H9 (cell line): ENCODE measurements around the gene SLC35D3. TPM values are rescaled to one million over a fixed set of nuclear protein-coding genes. Genes with fewer than 3 reads are reported as not detected.

Source experiments
- DNase-seq: peaks from one replicate; pipeline ENCODE4 v3.0.0-alpha.2; 2017
- H2AFZ ChIP-seq: one replicate; pipeline ENCODE4 v1.6.1; 2013; ENCODE audit warnings: mild to moderate bottlenecking, low read length, control low read depth, moderate library complexity
- H2AK5ac ChIP-seq: 2 replicates; pipeline ENCODE4 v1.6.1; 2013; ENCODE audit warnings: low read length, control low read depth, mixed read lengths; ENCODE audit not compliant: insufficient read length
- H2BK120ac ChIP-seq: one replicate; pipeline ENCODE4 v1.6.1; 2013; ENCODE audit warnings: low read depth, mild to moderate bottlenecking, low read length, control low read depth, inconsistent platforms; ENCODE audit not compliant: poor library complexity, severe bottlenecking
- H2BK12ac ChIP-seq: 2 replicates; pipeline ENCODE4 v1.6.1; 2013; ENCODE audit warnings: low read length, control low read depth, mixed read lengths, low read depth; ENCODE audit not compliant: insufficient read length
- H2BK15ac ChIP-seq: 2 replicates; pipeline ENCODE4 v1.6.1; 2013; ENCODE audit warnings: low read depth, low read length, control low read depth
- H2BK20ac ChIP-seq: one replicate; pipeline ENCODE4 v1.6.1; 2013; ENCODE audit warnings: low read depth, mild to moderate bottlenecking, low read length, control low read depth, inconsistent platforms; ENCODE audit not compliant: poor library complexity, severe bottlenecking
- H2BK5ac ChIP-seq: 2 replicates; pipeline ENCODE4 v1.6.1; 2013; ENCODE audit warnings: low read length, control low read depth, mixed read lengths; ENCODE audit not compliant: insufficient read length
- H3K14ac ChIP-seq: 2 replicates; pipeline ENCODE4 v1.6.1; 2013; ENCODE audit warnings: low read length, control low read depth; ENCODE audit not compliant: insufficient read depth
- H3K18ac ChIP-seq: 2 replicates; pipeline ENCODE4 v1.6.1; 2013; ENCODE audit warnings: low read depth, mild to moderate bottlenecking, mixed read lengths, low read length, control low read depth; ENCODE audit not compliant: insufficient read length
- H3K23ac ChIP-seq: 2 replicates; pipeline ENCODE4 v1.6.1; 2013; ENCODE audit warnings: low read length, control low read depth, mixed read lengths, low read depth; ENCODE audit not compliant: insufficient read length
- H3K23me2 ChIP-seq: 2 replicates; pipeline ENCODE4 v1.6.1; 2013; ENCODE audit warnings: low read depth, mild to moderate bottlenecking, mixed read lengths, low read length, control low read depth; ENCODE audit not compliant: insufficient read length, poor library complexity, severe bottlenecking
- H3K27ac ChIP-seq: 2 replicates; pipeline ENCODE4 v1.5.1; 2013; ENCODE audit warnings: low read length, control low read depth, mixed read lengths, low read depth; ENCODE audit not compliant: insufficient read length
- H3K27me3 ChIP-seq: 2 replicates; pipeline ENCODE4 v1.6.1; 2013; ENCODE audit warnings: low read length, control low read depth, inconsistent platforms; ENCODE audit not compliant: insufficient read depth
- H3K4ac ChIP-seq: 2 replicates; pipeline ENCODE4 v1.6.1; 2013; ENCODE audit warnings: low read depth, mild to moderate bottlenecking, control low read depth, inconsistent platforms, low read length, moderate library complexity
- H3K4me1 ChIP-seq: 2 replicates; pipeline ENCODE4 v1.6.1; 2013; ENCODE audit warnings: low read length, control low read depth, inconsistent platforms; ENCODE audit not compliant: insufficient read depth
- H3K4me2 ChIP-seq: 2 replicates; pipeline ENCODE4 v1.6.1; 2013; ENCODE audit warnings: low read length, control low read depth, mixed read lengths; ENCODE audit not compliant: insufficient read length, insufficient read depth
- H3K56ac ChIP-seq: 2 replicates; pipeline ENCODE4 v1.6.1; 2013; ENCODE audit warnings: low read depth, mild to moderate bottlenecking, mixed read lengths, low read length, control low read depth; ENCODE audit not compliant: insufficient read length
- H3K79me1 ChIP-seq: 2 replicates; pipeline ENCODE4 v1.6.1; 2013; ENCODE audit warnings: low read depth, mild to moderate bottlenecking, moderate library complexity, low read length, control low read depth, inconsistent platforms; ENCODE audit not compliant: insufficient read depth, poor library complexity, severe bottlenecking
- H3K79me2 ChIP-seq: 2 replicates; pipeline ENCODE4 v1.6.1; 2013; ENCODE audit warnings: low read length, control low read depth, inconsistent platforms; ENCODE audit not compliant: insufficient read depth
- H3K9ac ChIP-seq: 2 replicates; pipeline ENCODE4 v1.6.1; 2013; ENCODE audit warnings: low read length, control low read depth, mixed read lengths; ENCODE audit not compliant: insufficient read length; ENCODE audit errors: extremely low read depth
- H3K9me3 ChIP-seq: one replicate; pipeline ENCODE4 v1.6.1; 2013; ENCODE audit warnings: low read depth, low read length, inconsistent platforms; ENCODE audit not compliant: control insufficient read depth
- H3T11ph ChIP-seq: one replicate; pipeline ENCODE4 v1.6.1; 2013; ENCODE audit warnings: mild to moderate bottlenecking, low read length, control low read depth, inconsistent platforms
- H4K20me1 ChIP-seq: one replicate; pipeline ENCODE4 v1.6.1; 2013; ENCODE audit not compliant: control insufficient read depth, insufficient read length, insufficient read depth
- H4K5ac ChIP-seq: 2 replicates; pipeline ENCODE4 v1.6.1; 2013; ENCODE audit warnings: low read depth, mild to moderate bottlenecking, mixed read lengths, low read length, control low read depth; ENCODE audit not compliant: insufficient read length
- H4K8ac ChIP-seq: replicated peaks from 2 replicates; pipeline ENCODE4 v1.6.1; 2013; ENCODE audit warnings: low read length, control low read depth, mixed read lengths, low read depth; ENCODE audit not compliant: insufficient read length
- H4K91ac ChIP-seq: 2 replicates; pipeline ENCODE4 v1.6.1; 2013; ENCODE audit warnings: low read depth, mild to moderate bottlenecking, moderate library complexity, mixed read lengths, low read length, control low read depth; ENCODE audit not compliant: insufficient read length
- H3K27ac Mint-ChIP-seq, 3 experiments: 2 replicates in 2 of 3; 3 replicates in 1 of 3; pipeline ENCODE4 v1.8.0; 2020 to 2021; ENCODE audit warnings: mixed read lengths in 3 of 3, mild to moderate bottlenecking in 1 of 3, moderate library complexity in 1 of 3
- H3K27me3 Mint-ChIP-seq: 2 replicates; pipeline ENCODE4 v1.8.0; 2021; ENCODE audit warnings: low read depth, mild to moderate bottlenecking, moderate library complexity, mixed read lengths
- H3K36me3 Mint-ChIP-seq, 3 experiments: 2 replicates in 2 of 3; 3 replicates in 1 of 3; pipeline ENCODE4 v1.8.0; 2020 to 2021; ENCODE audit warnings: low read depth in 3 of 3, mixed read lengths in 3 of 3; ENCODE audit not compliant: insufficient read depth in 1 of 3
- H3K4me1 Mint-ChIP-seq, 2 experiments: 2 replicates each; pipeline ENCODE4 v1.8.0; 2020; ENCODE audit warnings: mixed read lengths in 2 of 2
- H3K4me3 Mint-ChIP-seq, 2 experiments: 2 replicates in 1 of 2; 3 replicates in 1 of 2; pipeline ENCODE4 v1.8.0; 2020 to 2021; ENCODE audit warnings: mild to moderate bottlenecking in 2 of 2, mixed read lengths in 2 of 2, moderate library complexity in 1 of 2
- H3K9me3 Mint-ChIP-seq, 2 experiments: 2 replicates in 1 of 2; 3 replicates in 1 of 2; pipeline ENCODE4 v1.8.0; 2020; ENCODE audit warnings: mild to moderate bottlenecking in 2 of 2, mixed read lengths in 2 of 2, moderate library complexity in 1 of 2
- WGBS: extraction: QIAGEN DNeasy Blood & Tissue Kit; methylation state at CpG from one replicate; pipeline ENCODE4 v1.1.7; 2013; ENCODE audit warnings: missing lambda C conversion rate, low lambda C conversion rate, mixed read lengths; ENCODE audit not compliant: insufficient read length; ENCODE audit errors: extremely low coverage; 5-methylcytosine and 5-hydroxymethylcytosine counted together
- total RNA-seq: library from RNA; stranded (reverse); gene quantifications from 2 replicates; pipeline ENCODE4 v1.2.1, GENCODE V29; 2021
- TF ChIP-seq, protein P1 (sequence below): fragments of 200-600 bp; sonication (generic); conservative IDR thresholded peaks from 3 replicates; pipeline ENCODE4 v1.8.0; 2021; ENCODE audit warnings: antibody characterized with exemption, mild to moderate bottlenecking

Gene SLC35D3
- total RNA-seq, 1 experiment from 2014 or later: 0.17 TPM

DNA sequence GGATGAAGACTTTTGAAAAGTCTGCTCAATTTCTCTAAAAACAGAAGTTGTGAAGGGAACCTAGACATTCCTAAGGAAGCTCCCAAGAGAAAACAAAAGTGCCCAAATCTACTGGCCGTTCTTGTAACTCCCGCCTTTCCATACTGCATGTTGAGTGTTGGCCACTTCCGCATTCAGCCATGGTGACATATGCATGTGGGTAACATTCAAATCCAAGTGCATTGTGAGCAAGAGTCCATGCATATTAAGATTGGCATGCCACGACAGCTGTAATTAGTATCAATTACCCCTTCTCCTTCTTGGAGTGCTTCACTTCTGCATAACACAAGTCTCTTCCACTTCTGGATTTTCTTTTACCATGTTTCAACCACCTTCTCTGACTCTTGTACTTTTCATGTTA lies 8.4 kb downstream of the SLC35D3 start:
- no peak overlapping the region for H3K4ac ChIP-seq
- H2AK5ac ChIP-seq: no peak overlapping the region
- no peak overlapping the region for H3K4me3 Mint-ChIP-seq
- TF ChIP-seq, protein P1, sequence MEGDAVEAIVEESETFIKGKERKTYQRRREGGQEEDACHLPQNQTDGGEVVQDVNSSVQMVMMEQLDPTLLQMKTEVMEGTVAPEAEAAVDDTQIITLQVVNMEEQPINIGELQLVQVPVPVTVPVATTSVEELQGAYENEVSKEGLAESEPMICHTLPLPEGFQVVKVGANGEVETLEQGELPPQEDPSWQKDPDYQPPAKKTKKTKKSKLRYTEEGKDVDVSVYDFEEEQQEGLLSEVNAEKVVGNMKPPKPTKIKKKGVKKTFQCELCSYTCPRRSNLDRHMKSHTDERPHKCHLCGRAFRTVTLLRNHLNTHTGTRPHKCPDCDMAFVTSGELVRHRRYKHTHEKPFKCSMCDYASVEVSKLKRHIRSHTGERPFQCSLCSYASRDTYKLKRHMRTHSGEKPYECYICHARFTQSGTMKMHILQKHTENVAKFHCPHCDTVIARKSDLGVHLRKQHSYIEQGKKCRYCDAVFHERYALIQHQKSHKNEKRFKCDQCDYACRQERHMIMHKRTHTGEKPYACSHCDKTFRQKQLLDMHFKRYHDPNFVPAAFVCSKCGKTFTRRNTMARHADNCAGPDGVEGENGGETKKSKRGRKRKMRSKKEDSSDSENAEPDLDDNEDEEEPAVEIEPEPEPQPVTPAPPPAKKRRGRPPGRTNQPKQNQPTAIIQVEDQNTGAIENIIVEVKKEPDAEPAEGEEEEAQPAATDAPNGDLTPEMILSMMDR: no peak
- H3T11ph ChIP-seq: no peak overlapping the region
- H3K9me3 Mint-ChIP-seq: peaks cover 0 to 2% of the 10 kb centered on the region in 2 experiments; a peak in 2 of 5 replicates
- H4K8ac ChIP-seq: no peak overlapping the region
- no peaks in the 10 kb centered on the region for H3K79me2 ChIP-seq
- H2BK15ac ChIP-seq: no peak overlapping the region
- H3K36me3 Mint-ChIP-seq: peaks cover 0 to 7% (median 3%) of the 10 kb centered on the region in 3 experiments; a peak in 2 of 7 replicates
- no peak overlapping the region for H3K56ac ChIP-seq
- H2BK5ac ChIP-seq: no peak overlapping the region
- no peak overlapping the region for H3K23ac ChIP-seq
- H3K4me2 ChIP-seq: no peak overlapping the region
- no peak for DNase-seq
- 0 out of 2 replicates have a peak, but pooled peaks cover 4% of the 10 kb centered on the region for H3K4me1 ChIP-seq
- peaks cover 15 to 25% of the 10 kb centered on the region in 2 experiments for H3K4me1 Mint-ChIP-seq
- H3K9ac ChIP-seq: no peak overlapping the region
- no peak overlapping the region for H4K5ac ChIP-seq
- H3K23me2 ChIP-seq: no peaks in the 10 kb centered on the region
- H3K9me3 ChIP-seq: no peaks in the 10 kb centered on the region
- H3K27me3 Mint-ChIP-seq: peaks cover 45% of the 10 kb centered on the region
- no peak overlapping the region for H2BK120ac ChIP-seq
- H2BK20ac ChIP-seq: no peak overlapping the region
- H4K91ac ChIP-seq: no peak overlapping the region
- no peak overlapping the region for H3K27ac ChIP-seq
- H3K27ac Mint-ChIP-seq: no peak overlapping the region
- no peaks in the 10 kb centered on the region for H4K20me1 ChIP-seq
- H3K79me1 ChIP-seq: no peaks in the 10 kb centered on the region
- no CpG with 5 or more reads among the region's 4 CpGs for WGBS
- no peak overlapping the region for H3K18ac ChIP-seq
- H2AFZ ChIP-seq: no peak overlapping the region
- H3K14ac ChIP-seq: no peak overlapping the region
- H2BK12ac ChIP-seq: no peak overlapping the region
- H3K27me3 ChIP-seq: peaks cover 4% of the 10 kb centered on the region; the same call in 1 of the 2 replicates
